H1 (cell line): ENCODE measurements around the gene RPS27A.

ENCODE experiments used
- BRCA1 ChIP-seq: IDR thresholded peaks from 2 replicates; pipeline ENCODE4 v1.6.1; 2012; ENCODE audit warnings: low read depth, low read length, improper control_type of control experiment
- CEBPB ChIP-seq: IDR thresholded peaks from 2 replicates; pipeline ENCODE4 v1.6.1; 2012; ENCODE audit warnings: low read depth, low read length
- CREB1 ChIP-seq: IDR thresholded peaks from 2 replicates; pipeline ENCODE4 v1.6.1; 2012; ENCODE audit warnings: inconsistent platforms
- EP300 ChIP-seq, 2 experiments: IDR thresholded peaks; 1 replicate in 1 of 2; 2 replicates in 1 of 2; pipeline ENCODE4 v1.6.1; 2011 to 2012; ENCODE audit warnings: low read depth in 2 of 2, low read length in 2 of 2, mild to moderate bottlenecking in 2 of 2, borderline replicate concordance in 1 of 2, inconsistent platforms in 1 of 2, moderate library complexity in 1 of 2
- EZH2 ChIP-seq: fragments of 200-600 bp; sonication (generic); IDR thresholded peaks from 2 replicates; pipeline ENCODE4 v1.7.1; 2012; ENCODE audit warnings: low read depth, mild to moderate bottlenecking, moderate library complexity, low read length, inconsistent platforms; ENCODE audit not compliant: severe bottlenecking
- POLR2A ChIP-seq, 2 experiments: IDR thresholded peaks; 1 replicate in 1 of 2; 2 replicates in 1 of 2; pipeline ENCODE4 v1.6.1; 2011; ENCODE audit warnings: low read depth in 2 of 2, low read length in 2 of 2, mild to moderate bottlenecking in 2 of 2; ENCODE audit errors: control extremely low read depth in 1 of 2
- POLR2AphosphoS5 ChIP-seq: IDR thresholded peaks from 2 replicates; pipeline ENCODE4 v1.6.1; 2011; ENCODE audit warnings: low read depth, low read length
- RAD21 ChIP-seq, 2 experiments: IDR thresholded peaks in 1 of 2; conservative IDR thresholded peaks in 1 of 2; 2 replicates each; pipeline ENCODE4 v1.6.1; 2011; ENCODE audit warnings: low read depth in 2 of 2, low read length in 2 of 2, improper control_type of control experiment in 1 of 2, inconsistent platforms in 1 of 2, mild to moderate bottlenecking in 1 of 2, moderate library complexity in 1 of 2
- RBBP5 ChIP-seq: IDR thresholded peaks from 2 replicates; pipeline ENCODE4 v1.7.1; 2012; ENCODE audit warnings: low read depth, mild to moderate bottlenecking, inconsistent platforms, low read length, moderate library complexity, borderline replicate concordance
- RFX5 ChIP-seq: IDR thresholded peaks from 2 replicates; pipeline ENCODE4 v1.6.1; 2011; ENCODE audit warnings: low read depth, low read length, improper control_type of control experiment, borderline replicate concordance
- SP1 ChIP-seq: IDR thresholded peaks from 2 replicates; pipeline ENCODE4 v1.6.1; 2011; ENCODE audit warnings: low read depth, low read length
- TF ChIP-seq, protein P1 (sequence below): IDR thresholded peaks from 2 replicates; pipeline ENCODE4 v1.6.1; 2012; ENCODE audit warnings: low read length, inconsistent platforms
- TF ChIP-seq, protein P2 (sequence below), 3 experiments: IDR thresholded peaks; 1 replicate in 2 of 3; 2 replicates in 1 of 3; pipeline versions ENCODE4 v1.5.1 to v1.6.1; 2011; ENCODE audit warnings: low read length in 3 of 3, mild to moderate bottlenecking in 3 of 3, inconsistent platforms in 2 of 3, low read depth in 1 of 3, moderate library complexity in 1 of 3; ENCODE audit not compliant: insufficient read depth in 1 of 3; ENCODE audit errors: control extremely low read depth in 1 of 3

DNA sequence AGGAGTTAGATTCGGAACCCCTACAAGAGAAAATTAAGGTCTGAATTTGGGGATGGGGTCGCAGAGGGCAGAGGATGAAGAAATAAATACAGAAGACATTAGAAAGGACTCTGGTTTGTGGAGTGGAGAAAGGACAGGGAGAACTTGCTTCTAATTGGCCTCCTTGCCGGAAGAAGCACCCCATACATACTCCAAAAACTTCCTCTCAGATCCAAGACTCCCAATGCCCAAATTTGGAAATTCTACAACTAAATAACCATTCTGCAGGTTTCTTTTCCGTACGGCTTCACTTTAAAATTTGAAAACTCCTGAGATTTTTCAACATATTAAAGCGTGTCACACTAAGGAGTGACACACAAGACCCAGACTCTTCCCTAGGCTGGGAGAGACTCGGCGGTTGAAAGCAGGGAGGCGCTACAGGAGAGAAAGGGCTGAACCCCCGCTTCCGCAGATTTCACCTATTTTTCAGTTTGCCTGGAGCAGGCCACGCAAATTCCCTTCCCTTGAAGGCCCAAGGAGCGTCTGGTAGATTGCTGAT, 873 bp upstream of the RPS27A start:
- no peak for TF ChIP-seq RBBP5
- TF ChIP-seq, protein P1, sequence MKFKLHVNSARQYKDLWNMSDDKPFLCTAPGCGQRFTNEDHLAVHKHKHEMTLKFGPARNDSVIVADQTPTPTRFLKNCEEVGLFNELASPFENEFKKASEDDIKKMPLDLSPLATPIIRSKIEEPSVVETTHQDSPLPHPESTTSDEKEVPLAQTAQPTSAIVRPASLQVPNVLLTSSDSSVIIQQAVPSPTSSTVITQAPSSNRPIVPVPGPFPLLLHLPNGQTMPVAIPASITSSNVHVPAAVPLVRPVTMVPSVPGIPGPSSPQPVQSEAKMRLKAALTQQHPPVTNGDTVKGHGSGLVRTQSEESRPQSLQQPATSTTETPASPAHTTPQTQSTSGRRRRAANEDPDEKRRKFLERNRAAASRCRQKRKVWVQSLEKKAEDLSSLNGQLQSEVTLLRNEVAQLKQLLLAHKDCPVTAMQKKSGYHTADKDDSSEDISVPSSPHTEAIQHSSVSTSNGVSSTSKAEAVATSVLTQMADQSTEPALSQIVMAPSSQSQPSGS, result no peak
- no peak for TF ChIP-seq EZH2
- no peak for TF ChIP-seq BRCA1
- TF ChIP-seq, protein P2, sequence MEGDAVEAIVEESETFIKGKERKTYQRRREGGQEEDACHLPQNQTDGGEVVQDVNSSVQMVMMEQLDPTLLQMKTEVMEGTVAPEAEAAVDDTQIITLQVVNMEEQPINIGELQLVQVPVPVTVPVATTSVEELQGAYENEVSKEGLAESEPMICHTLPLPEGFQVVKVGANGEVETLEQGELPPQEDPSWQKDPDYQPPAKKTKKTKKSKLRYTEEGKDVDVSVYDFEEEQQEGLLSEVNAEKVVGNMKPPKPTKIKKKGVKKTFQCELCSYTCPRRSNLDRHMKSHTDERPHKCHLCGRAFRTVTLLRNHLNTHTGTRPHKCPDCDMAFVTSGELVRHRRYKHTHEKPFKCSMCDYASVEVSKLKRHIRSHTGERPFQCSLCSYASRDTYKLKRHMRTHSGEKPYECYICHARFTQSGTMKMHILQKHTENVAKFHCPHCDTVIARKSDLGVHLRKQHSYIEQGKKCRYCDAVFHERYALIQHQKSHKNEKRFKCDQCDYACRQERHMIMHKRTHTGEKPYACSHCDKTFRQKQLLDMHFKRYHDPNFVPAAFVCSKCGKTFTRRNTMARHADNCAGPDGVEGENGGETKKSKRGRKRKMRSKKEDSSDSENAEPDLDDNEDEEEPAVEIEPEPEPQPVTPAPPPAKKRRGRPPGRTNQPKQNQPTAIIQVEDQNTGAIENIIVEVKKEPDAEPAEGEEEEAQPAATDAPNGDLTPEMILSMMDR (IDR thresholded peaks at IDR 0.05; ENCODE audit: control extremely low read depth in 1 of 3, insufficient read depth in 1 of 3, low read depth in 1 of 3, low read length in 3 of 3), result no peak
- peak in 1 of 2 experiments; percentile 35; a peak in 2 of 3 replicates for TF ChIP-seq POLR2A (IDR thresholded peaks at IDR 0.05; ENCODE audit: control extremely low read depth in 1 of 2, low read depth in 2 of 2, low read length in 2 of 2)
- no peak for TF ChIP-seq EP300 (IDR thresholded peaks at IDR 0.05; ENCODE audit: borderline replicate concordance in 1 of 2, low read depth in 2 of 2, low read length in 2 of 2)
- no peak for TF ChIP-seq RFX5
- no peak for TF ChIP-seq CREB1
- TF ChIP-seq SP1, result no peak
- TF ChIP-seq CEBPB, result no peak
- TF ChIP-seq POLR2AphosphoS5, result no peak
- no peak for TF ChIP-seq RAD21 (IDR thresholded peaks at IDR 0.05 in 1 of 2, conservative IDR thresholded peaks at IDR 0.05 in 1 of 2; ENCODE audit: low read depth in 2 of 2, low read length in 2 of 2)
